Common myeloid progenitor, CD34-positive (primary cell): ENCODE data around the gene AGPAT1.
"Not testable (repeated sequence)": the region's sequence is repeated elsewhere in the genome, so short reads cannot be mapped to it uniquely, and the experiment has no call there.

Experiments
- CTCF ChIA-PET: fragments of 350-600 bp; sonication (Branson Sonifier 250); formaldehyde crosslinking; loops from one replicate; lab custom pipeline; 2021; ENCODE audit warnings: antibody characterized with exemption; lab: Charles Lee
- POLR2A ChIA-PET: fragments of 350-600 bp; sonication (Branson Sonifier 250); formaldehyde crosslinking; loops from one replicate; lab custom pipeline; 2021; ENCODE audit warnings: antibody characterized with exemption; lab: Charles Lee
- DNase-seq, 3 donors: peaks; one replicate each; pipeline versions ENCODE4 v3.0.0 to v3.0.0-alpha.2; 2013
- H3K27ac ChIP-seq, 2 experiments: 1 replicate in 1 of 2; 2 replicates in 1 of 2; pipeline ENCODE4 v1.7.0; 2013; ENCODE audit warnings: inconsistent platforms in 2 of 2, low read length in 2 of 2, mild to moderate bottlenecking in 2 of 2, low read depth in 1 of 2, moderate library complexity in 1 of 2; ENCODE audit not compliant: severe bottlenecking in 2 of 2, insufficient read depth in 1 of 2, poor library complexity in 1 of 2
- H3K27me3 ChIP-seq, 5 experiments: replicated peaks in 2 of 5; 1 replicate in 3 of 5; 2 replicates in 2 of 5; pipeline versions ENCODE4 v1.6.1 to v1.7.0; 2013; ENCODE audit warnings: low read length in 4 of 5, mild to moderate bottlenecking in 2 of 5, moderate library complexity in 2 of 5, inconsistent platforms in 1 of 5; ENCODE audit not compliant: insufficient read depth in 5 of 5, control insufficient read depth in 4 of 5
- H3K36me3 ChIP-seq, 4 experiments: 1 replicate in 2 of 4; 2 replicates in 2 of 4; pipeline versions ENCODE4 v1.6.1 to v1.7.0; 2013; ENCODE audit warnings: low read length in 3 of 4, control low read depth in 1 of 4, mild to moderate bottlenecking in 1 of 4; ENCODE audit not compliant: control insufficient read depth in 4 of 4, insufficient read depth in 4 of 4
- H3K4me1 ChIP-seq, 4 experiments: 1 replicate in 3 of 4; 2 replicates in 1 of 4; pipeline versions ENCODE4 v1.6.1 to v1.7.1; 2013; ENCODE audit warnings: low read length in 3 of 4, mild to moderate bottlenecking in 3 of 4, control low read depth in 1 of 4, inconsistent platforms in 1 of 4, moderate library complexity in 1 of 4; ENCODE audit not compliant: control insufficient read depth in 4 of 4, insufficient read depth in 4 of 4; ENCODE audit errors: control extremely low read depth in 1 of 4
- H3K4me3 ChIP-seq, 7 experiments: 1 replicate in 4 of 7; 2 replicates in 3 of 7; pipeline versions ENCODE4 v1.5.1 to v1.7.0; 2013; ENCODE audit warnings: mild to moderate bottlenecking in 7 of 7, low read length in 6 of 7, moderate library complexity in 6 of 7, inconsistent platforms in 2 of 7, low read depth in 2 of 7, control low read depth in 1 of 7; ENCODE audit not compliant: insufficient read depth in 4 of 7, control insufficient read depth in 1 of 7; ENCODE audit errors: extremely low read depth in 1 of 7
- H3K9me3 ChIP-seq, 5 experiments: 1 replicate in 4 of 5; 2 replicates in 1 of 5; pipeline versions ENCODE4 v1.6.1 to v1.7.1; 2013; ENCODE audit warnings: low read length in 4 of 5, mild to moderate bottlenecking in 2 of 5, inconsistent platforms in 1 of 5, low read depth in 1 of 5, moderate library complexity in 1 of 5; ENCODE audit not compliant: control insufficient read depth in 4 of 5, insufficient read depth in 2 of 5; ENCODE audit errors: control extremely low read depth in 1 of 5
- WGBS: methylation state at CpG from one replicate; pipeline ENCODE4 v1.1.5; 2013; ENCODE audit not compliant: insufficient coverage; 5-methylcytosine and 5-hydroxymethylcytosine counted together

Gene AGPAT1

DNA sequence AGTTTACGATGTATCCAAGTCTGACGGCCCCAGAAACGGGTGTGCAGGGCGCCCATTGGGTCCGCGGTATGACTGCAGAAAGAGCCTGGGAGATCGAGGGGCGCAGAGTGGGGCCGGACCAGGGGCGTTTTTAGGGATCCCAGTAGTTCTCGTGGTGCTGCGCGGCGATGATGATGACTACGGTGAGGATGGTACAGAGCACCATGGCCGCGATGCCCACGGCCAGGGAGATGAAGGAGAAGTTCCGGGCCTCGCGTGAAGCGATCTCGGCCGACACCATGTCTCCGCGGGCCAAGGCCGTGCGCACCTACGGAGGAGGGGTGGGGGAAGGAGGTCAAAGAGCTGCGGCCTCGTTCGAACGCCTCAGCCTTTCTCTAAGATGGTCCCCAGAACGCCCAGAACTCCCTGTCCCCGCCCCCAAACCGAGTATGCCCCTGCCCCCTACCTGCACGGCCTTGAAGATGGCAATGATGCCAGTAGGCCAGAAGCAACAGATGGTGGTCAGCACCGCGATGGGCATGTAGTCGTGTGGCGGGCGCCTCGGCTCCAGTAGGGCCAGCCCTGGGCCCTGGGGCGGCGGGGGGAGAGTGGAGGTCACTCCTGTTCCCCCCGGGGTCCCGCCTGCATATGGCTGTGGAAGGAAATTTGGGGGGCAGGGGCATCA, 26.7 kb downstream of the AGPAT1 start:
- 46% methylated on average over 31 of the region's 47 CpGs for WGBS
- ChIA-PET POLR2A (interaction anchor here (0.7 kb wide), 1 partner anchor 29 kb away, joined by 3 read pairs; no protein-coding TSS in a partner anchor), CTCF (interaction anchor here (0.8 to 2.0 kb wide), 8 partner anchors 9 to 48 kb away, joined by 3 to 9 read pairs (median 4); partner anchors contain the start of gene FKBPL)
- no peak for DNase-seq
- peaks cover 0 to 45% (median 27%) of the 10 kb centered on the region in 4 experiments for H3K4me1 ChIP-seq
- H3K9me3 ChIP-seq = no peaks in the 10 kb centered on the region
- peak overlapping the region in 6 of 7 experiments; percentile 38 to 81 (median 72) for H3K4me3 ChIP-seq
- peaks cover 6 to 32% (median 25%) of the 10 kb centered on the region in 5 experiments for H3K27me3 ChIP-seq
- H3K27ac ChIP-seq = no peak overlapping the region
- H3K36me3 ChIP-seq = no peaks in the 10 kb centered on the region

DNA sequence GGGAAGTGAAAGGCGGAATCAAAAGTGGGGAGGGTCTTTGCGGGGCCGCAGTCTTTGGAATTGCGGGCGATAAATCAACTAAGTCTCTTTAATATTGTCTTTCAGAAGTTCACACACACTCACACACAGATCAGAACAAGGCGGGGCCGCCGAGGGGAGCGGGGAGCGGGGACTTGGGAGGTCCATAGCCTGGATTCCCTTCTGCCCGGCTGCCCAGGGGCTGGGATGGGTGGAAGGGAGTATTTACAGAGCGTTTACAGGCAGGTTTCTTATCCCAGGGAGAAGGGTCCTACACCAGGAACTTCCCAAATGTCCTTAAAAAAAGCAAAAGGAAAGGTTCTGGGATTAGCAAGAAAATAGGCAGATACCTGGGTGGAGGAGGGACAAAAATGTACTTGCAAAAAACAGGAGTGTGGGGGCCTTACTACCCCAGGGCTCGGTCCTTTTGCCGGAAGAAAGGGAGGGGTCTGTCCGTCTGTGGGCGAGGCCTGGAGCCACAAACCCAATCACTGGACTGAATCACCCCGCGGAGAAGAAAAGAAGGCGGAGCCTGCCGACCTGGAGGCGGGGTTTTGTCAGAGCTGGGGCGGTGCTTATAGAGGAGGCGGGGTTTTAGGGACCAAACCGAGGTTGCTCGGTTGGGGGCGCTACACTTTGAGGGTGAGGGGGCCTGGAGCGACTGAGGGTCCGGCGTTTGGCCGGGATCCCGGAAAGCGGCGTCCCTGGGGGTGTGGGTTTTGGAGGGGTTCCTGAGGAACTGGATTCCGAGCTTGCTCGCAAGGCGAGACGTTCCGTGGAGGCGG, 27.4 kb downstream of the AGPAT1 start:
- DNase-seq = peak; percentile 84 to 90 (median 90)
- Histone ChIP-seq H3K4me1 (peaks cover 0 to 42% (median 22%) of the 10 kb centered on the region in 4 experiments), H3K27me3 (peaks cover 6 to 32% (median 25%) of the 10 kb centered on the region in 5 experiments), H3K36me3 (no peaks in the 10 kb centered on the region), H3K27ac (no peak overlapping the region), H3K9me3 (no peaks in the 10 kb centered on the region), H3K4me3 (peak overlapping the region; percentile 35 to 81 (median 70))
- POLR2A ChIA-PET = interaction anchor here (0.7 kb wide), 2 partner anchors 8 to 29 kb away, joined by 3 read pairs; no protein-coding TSS in a partner anchor
- CTCF ChIA-PET = interaction anchor here (0.7 to 2.0 kb wide), 9 partner anchors 10 to 49 kb away, joined by 3 to 9 read pairs (median 3); partner anchors contain the start of gene FKBPL
- 4% methylated on average over 22 of the region's 39 CpGs for WGBS

DNA sequence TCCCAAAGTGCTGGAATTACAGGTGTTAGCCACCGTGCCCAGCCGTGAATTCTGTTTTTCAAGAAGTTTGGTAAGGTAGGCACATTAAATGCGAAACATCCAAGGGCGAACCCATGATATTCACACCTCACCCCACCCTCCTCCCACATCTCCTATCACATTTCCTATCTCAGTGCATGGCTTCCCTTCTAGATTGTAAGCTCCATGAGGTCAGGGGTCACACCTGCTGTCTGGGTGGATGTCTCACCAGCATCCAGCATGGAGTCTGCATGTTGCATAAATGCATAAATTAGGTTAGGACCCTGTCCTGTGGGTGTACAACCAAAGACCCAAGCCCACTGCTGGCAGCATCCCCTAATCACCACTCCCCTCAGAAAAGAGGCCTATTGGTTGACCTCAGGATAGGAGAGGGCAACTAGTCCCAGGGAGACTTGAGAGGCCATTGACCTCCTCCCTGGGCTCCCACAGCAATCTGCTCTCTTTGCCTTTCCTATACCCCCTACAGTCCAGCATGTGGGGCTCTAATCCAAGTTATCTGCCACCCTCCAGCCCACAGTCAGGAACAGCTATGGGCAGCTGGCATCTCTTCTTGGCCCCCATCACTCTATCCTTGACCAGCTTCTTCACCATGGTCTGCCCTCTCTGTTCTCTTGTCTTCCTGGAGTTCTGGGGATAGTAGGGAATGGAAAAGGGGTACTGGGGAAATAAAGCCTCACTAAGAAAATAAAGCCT, 28.3 kb downstream of the AGPAT1 start:
- no CpG with 5 or more reads among the region's 4 CpGs for WGBS

DNA sequence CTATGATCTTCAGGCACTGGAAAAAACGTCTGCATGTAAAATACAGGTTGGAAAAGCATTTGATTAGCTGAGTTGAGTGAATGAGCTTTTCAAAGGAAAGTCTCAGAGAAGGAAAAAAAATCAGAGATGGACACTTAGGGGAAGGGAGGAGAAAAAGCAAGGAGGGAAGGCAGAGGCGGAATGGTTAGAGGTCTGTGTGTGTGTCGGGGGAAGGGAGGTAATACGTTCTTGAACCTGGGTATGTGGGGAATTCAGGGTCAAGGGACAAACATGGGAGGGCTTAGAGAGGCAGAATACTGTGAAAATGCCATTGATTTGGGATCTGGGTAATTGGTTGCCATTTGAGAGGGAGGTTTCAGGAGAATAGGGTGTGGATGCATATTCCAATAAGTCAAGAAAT, 29.2 kb downstream of the AGPAT1 start:
- ChIA-PET CTCF (interaction anchor here (0.9 to 1.6 kb wide), 2 partner anchors 10 to 17 kb away, joined by 4 read pairs; partner anchors contain the start of gene FKBPL), POLR2A (interaction anchor here (0.6 kb wide), 1 partner anchor 564 kb away, joined by 3 read pairs; no protein-coding TSS in a partner anchor)
- Histone ChIP-seq H3K4me1 (peaks cover 0 to 25% (median 10%) of the 10 kb centered on the region in 4 experiments), H3K27me3 (peaks cover 6 to 32% (median 24%) of the 10 kb centered on the region in 5 experiments), H3K4me3 (no peak overlapping the region), H3K36me3 (no peaks in the 10 kb centered on the region), H3K27ac (no peak overlapping the region), H3K9me3 (no peaks in the 10 kb centered on the region)
- DNase-seq = no peak
- 75% methylated on average over 4 of the region's 4 CpGs for WGBS

More for the DNA sequence above, 28.3 kb downstream of the AGPAT1 start:
- Histone ChIP-seq H3K4me3 (peak overlapping the region in 4 of 7 experiments; percentile 70 to 81 (median 76)), H3K4me1 (peaks cover 0 to 33% (median 15%) of the 10 kb centered on the region in 4 experiments), H3K27me3 (peaks cover 6 to 32% (median 25%) of the 10 kb centered on the region in 5 experiments), H3K36me3 (no peaks in the 10 kb centered on the region), H3K27ac (no peak overlapping the region), H3K9me3 (no peaks in the 10 kb centered on the region)
- ChIA-PET POLR2A (interaction anchor here (0.7 kb wide), 1 partner anchor 9 kb away, joined by 3 read pairs; no protein-coding TSS in a partner anchor), CTCF (interaction anchor here (0.7 to 2.0 kb wide), 7 partner anchors 9 to 50 kb away, joined by 3 to 9 read pairs (median 4); partner anchors contain the start of gene FKBPL)
- DNase-seq = peak in 2 of 3 donors; percentile 29 to 34

DNA sequence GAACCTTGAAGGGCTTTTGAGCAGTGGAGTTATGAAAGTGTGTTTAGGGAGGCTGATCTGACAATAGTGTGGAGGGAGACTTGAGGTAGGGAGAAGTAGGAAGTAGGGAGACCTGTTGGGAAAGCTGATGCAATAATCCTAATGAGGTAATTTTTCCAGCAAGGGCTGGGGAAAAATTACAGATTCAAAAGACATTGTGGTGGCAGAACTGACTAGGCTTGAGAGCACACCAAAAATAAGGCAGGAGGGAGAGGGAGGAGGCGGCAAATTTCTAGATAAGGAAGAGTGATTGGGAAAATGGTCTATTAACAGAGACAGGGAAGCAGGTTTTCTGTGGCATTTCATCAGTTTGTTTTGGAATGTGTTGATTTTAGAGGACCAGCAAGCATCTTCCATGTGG, 29.6 kb downstream of the AGPAT1 start:
- DNase-seq = no peak
- no peaks in the 10 kb centered on the region for H3K36me3 ChIP-seq
- ChIA-PET CTCF (interaction anchor here (0.9 to 1.6 kb wide), 2 partner anchors 10 to 16 kb away, joined by 4 read pairs; partner anchors contain the start of gene FKBPL), POLR2A (interaction anchor here (0.6 kb wide), 1 partner anchor 564 kb away, joined by 3 read pairs; no protein-coding TSS in a partner anchor)
- H3K4me1 ChIP-seq = peaks cover 0 to 21% (median 9%) of the 10 kb centered on the region in 4 experiments
- 100% methylated on average over 1 of the region's 1 CpG for WGBS
- H3K27ac ChIP-seq = no peak overlapping the region
- peaks cover 5 to 32% (median 22%) of the 10 kb centered on the region in 5 experiments for H3K27me3 ChIP-seq
- H3K4me3 ChIP-seq = no peak overlapping the region
- H3K9me3 ChIP-seq = no peaks in the 10 kb centered on the region

DNA sequence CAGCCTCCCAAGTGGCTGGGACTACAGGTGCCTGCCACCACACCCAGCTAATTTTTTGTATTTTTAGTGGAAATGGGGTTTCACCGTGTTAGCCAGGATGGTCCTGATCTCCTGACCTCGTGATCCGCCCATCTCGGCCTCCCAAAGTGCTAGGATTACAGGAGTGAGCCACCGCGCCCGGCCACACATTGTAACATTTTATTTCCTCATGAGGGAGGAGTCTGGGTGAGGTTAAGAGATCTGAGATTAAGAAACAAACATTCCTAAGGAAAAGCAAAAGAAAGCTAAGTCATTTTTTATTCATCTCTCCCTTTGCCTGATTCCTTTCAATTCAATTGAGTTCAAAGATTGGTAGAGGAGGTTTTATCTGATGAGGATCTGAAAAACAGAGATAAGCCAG, 31.6 kb downstream of the AGPAT1 start:
- POLR2A ChIA-PET, H3K27ac ChIP-seq, DNase-seq, H3K9me3 ChIP-seq, H3K36me3 ChIP-seq, H3K4me3 ChIP-seq: not testable (repeated sequence)
- 92% methylated on average over 4 of the region's 7 CpGs for WGBS
- Histone ChIP-seq H3K4me1 (peaks cover 0 to 13% (median 8%) of the 10 kb centered on the region in 4 experiments), H3K27me3 (peaks cover 2 to 20% (median 10%) of the 10 kb centered on the region in 5 experiments)
- CTCF ChIA-PET = interaction anchor here (1.0 to 2.1 kb wide), 3 partner anchors 13 to 51 kb away, joined by 4 to 8 read pairs (median 5); no protein-coding TSS in a partner anchor
